ENCODE data around the gene DPP6.

The DPP6 gene

DNA sequence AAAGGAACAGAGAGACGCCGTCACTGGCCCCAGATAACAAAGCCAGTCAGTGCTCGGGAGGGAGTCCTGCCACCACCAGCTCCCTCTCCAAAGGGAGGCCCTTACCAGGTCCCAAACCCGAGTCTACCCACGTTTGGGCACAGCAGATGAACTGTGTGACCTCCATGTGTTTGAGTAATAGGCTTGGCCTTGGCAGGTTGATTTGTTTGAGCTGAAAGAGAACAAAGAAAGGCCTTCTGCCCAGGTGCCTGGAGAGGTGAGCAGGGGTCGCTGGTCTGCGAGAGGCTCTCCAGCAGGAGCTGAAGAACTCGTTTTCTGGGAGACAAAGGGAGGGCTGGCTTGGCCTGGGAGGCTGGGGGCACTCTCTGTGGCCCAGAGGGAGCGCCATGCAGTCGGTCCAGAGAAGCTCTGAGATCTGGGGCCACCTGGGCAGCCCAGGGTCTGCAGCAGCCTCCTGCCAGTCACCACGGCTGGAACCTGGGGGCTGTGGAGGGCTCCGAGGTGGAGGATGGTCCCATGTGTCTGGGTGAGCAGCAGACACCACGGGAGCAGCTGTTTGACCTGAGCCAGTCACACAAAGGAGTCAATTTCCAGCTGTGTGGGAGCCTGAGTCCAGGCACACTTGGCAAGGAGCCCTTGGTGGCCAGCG, 851.0 kb downstream of the DPP6 start:
- Histone ChIP-seq H3K4me3 (ENCODE audit: low read depth, low read length) (no peak overlapping the region), H3K27ac (ENCODE audit: low read depth, low read length) (no peak overlapping the region), H3K9ac (ENCODE audit: low read length) (no peak overlapping the region), H3K27me3 (ENCODE audit: control insufficient read depth, insufficient read depth, low read length) (no peaks in the 10 kb centered on the region), H3K9me3 (ENCODE audit: control insufficient read depth, insufficient read depth, low read depth, low read length) (peaks cover 25% of the 10 kb centered on the region; the same call in 1 of the 2 replicates), H3K36me3 (ENCODE audit: control insufficient read depth, insufficient read depth, low read length) (no peaks in the 10 kb centered on the region), H3K4me1 (ENCODE audit: control insufficient read depth, insufficient read depth, low read length) (no peaks in the 10 kb centered on the region)

DNA sequence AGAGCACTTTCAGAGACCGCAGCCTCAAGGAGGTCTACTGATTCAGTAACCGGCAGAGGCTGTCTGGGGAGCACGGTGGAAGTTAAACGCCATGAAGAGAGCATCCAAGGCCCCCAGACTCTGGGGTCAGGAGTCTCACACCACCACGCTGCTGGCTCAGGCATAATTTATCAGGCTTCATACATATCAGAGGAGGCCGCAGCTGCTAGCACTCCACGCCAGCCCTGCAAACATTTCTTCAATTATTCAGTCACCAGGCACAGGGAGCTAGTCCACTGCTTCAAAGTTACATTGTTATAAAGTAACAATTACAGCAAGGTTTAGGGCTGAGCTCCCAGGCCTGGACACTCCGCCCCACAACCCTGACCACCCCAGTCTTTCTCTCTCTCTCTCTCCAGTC, 852.9 kb downstream of the DPP6 start:
- H3K9ac ChIP-seq (ENCODE audit: low read length): no peak overlapping the region
- H3K9me3 ChIP-seq (ENCODE audit: control insufficient read depth, insufficient read depth, low read depth, low read length): peaks cover 36% of the 10 kb centered on the region
- H3K36me3 ChIP-seq (ENCODE audit: control insufficient read depth, insufficient read depth, low read length): no peaks in the 10 kb centered on the region
- no peak overlapping the region for H3K27ac ChIP-seq (ENCODE audit: low read depth, low read length)
- H3K4me1 ChIP-seq (ENCODE audit: control insufficient read depth, insufficient read depth, low read length): no peaks in the 10 kb centered on the region
- H3K4me3 ChIP-seq (ENCODE audit: low read depth, low read length): no peak overlapping the region
- H3K27me3 ChIP-seq (ENCODE audit: control insufficient read depth, insufficient read depth, low read length): 0 out of 2 replicates have a peak, but pooled peaks cover 4% of the 10 kb centered on the region

DNA sequence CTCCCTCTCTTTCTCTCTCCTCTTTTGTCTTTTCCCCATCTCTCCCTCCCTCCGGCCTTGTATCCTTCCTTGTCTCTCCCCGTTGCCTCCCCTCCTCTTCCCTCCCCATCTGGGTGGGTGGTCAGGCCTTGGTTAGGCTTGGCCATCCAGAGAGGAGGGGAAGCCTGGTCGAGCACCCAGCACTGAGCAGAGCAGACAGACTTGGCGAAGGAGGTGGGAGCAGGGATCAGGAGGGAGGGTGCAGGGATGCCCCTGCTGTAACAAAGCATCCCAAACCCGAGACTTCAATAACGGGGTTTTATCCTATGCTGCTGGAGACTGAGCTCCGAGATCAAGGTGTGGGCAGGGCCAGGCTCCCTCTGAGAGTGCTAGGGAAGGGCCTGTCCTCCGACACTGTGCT, 853.4 kb downstream of the DPP6 start:
- Histone ChIP-seq H3K4me1 (ENCODE audit: control insufficient read depth, insufficient read depth, low read length) (no peaks in the 10 kb centered on the region), H3K9ac (ENCODE audit: low read length) (no peak overlapping the region), H3K27ac (ENCODE audit: low read depth, low read length) (no peak overlapping the region), H3K4me3 (ENCODE audit: low read depth, low read length) (no peak overlapping the region), H3K27me3 (ENCODE audit: control insufficient read depth, insufficient read depth, low read length) (0 out of 2 replicates have a peak, but pooled peaks cover 4% of the 10 kb centered on the region), H3K9me3 (ENCODE audit: control insufficient read depth, insufficient read depth, low read depth, low read length) (peaks cover 41% of the 10 kb centered on the region), H3K36me3 (ENCODE audit: control insufficient read depth, insufficient read depth, low read length) (no peaks in the 10 kb centered on the region)

DNA sequence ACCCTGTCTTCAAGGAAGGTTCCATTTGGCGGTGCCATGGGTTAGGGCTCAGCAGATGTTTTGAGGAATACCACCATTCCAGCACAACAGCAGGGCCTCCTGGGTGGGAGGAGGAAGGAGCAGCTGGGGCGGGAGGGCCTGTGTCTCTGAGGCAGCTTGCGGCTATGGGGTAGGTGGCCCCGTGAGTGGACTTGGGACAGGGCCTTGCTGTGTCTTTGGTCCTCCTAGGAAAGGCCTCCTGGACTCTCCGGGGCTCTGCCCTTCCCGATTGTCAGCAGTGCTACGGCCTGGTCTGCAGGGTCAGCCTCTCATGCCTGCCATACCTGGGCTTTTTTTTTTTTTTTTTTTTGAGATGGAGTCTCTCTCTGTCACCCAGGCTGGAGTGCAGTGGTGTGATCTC, 854.0 kb downstream of the DPP6 start:
- Histone ChIP-seq H3K9ac (ENCODE audit: low read length) (no peak overlapping the region), H3K36me3 (ENCODE audit: control insufficient read depth, insufficient read depth, low read length) (no peaks in the 10 kb centered on the region), H3K4me1 (ENCODE audit: control insufficient read depth, insufficient read depth, low read length) (no peaks in the 10 kb centered on the region), H3K4me3 (ENCODE audit: low read depth, low read length) (no peak overlapping the region), H3K9me3 (ENCODE audit: control insufficient read depth, insufficient read depth, low read depth, low read length) (peaks cover 46% of the 10 kb centered on the region), H3K27ac (ENCODE audit: low read depth, low read length) (no peak overlapping the region), H3K27me3 (ENCODE audit: control insufficient read depth, insufficient read depth, low read length) (0 out of 2 replicates have a peak, but pooled peaks cover 4% of the 10 kb centered on the region)

DNA sequence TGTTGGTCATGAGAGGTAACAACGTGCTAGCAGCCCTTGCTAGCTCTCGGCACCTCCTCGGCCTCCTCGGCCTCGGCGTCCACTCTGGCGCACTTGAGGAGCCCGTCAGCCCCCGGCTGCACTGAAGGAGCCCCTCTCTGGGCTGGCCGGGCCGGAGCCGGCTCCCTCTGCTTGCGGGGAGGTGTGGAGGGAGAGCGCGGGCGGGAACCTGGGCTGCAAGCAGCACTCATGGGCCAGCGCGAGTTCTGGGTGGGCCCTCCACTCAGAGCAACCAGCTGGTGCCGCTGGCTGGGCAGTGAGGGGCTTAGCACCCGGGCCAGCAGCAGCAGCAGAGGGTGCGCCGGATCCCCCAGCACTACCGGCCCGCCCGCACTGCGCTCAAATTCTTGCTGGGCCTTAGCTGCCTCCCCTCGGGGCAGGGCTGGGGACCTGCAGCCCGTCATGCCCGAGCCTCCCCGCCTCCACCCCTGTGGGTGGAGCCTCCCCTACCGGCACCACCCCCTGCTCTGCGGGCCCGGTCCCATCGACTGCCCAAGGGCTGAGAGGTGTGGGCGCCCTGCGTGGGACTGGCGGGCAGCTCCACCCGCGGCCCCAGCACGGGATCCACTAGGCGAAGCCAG, 854.6 kb downstream of the DPP6 start:
- no peak overlapping the region for H3K4me3 ChIP-seq (ENCODE audit: low read depth, low read length)
- no peak overlapping the region for H3K9ac ChIP-seq (ENCODE audit: low read length)
- no peak overlapping the region for H3K27ac ChIP-seq (ENCODE audit: low read depth, low read length)
- peaks cover 52% of the 10 kb centered on the region for H3K9me3 ChIP-seq (ENCODE audit: control insufficient read depth, insufficient read depth, low read depth, low read length)
- no peaks in the 10 kb centered on the region for H3K36me3 ChIP-seq (ENCODE audit: control insufficient read depth, insufficient read depth, low read length)
- 0 out of 2 replicates have a peak, but pooled peaks cover 4% of the 10 kb centered on the region for H3K27me3 ChIP-seq (ENCODE audit: control insufficient read depth, insufficient read depth, low read length)
- no peaks in the 10 kb centered on the region for H3K4me1 ChIP-seq (ENCODE audit: control insufficient read depth, insufficient read depth, low read length)

DNA sequence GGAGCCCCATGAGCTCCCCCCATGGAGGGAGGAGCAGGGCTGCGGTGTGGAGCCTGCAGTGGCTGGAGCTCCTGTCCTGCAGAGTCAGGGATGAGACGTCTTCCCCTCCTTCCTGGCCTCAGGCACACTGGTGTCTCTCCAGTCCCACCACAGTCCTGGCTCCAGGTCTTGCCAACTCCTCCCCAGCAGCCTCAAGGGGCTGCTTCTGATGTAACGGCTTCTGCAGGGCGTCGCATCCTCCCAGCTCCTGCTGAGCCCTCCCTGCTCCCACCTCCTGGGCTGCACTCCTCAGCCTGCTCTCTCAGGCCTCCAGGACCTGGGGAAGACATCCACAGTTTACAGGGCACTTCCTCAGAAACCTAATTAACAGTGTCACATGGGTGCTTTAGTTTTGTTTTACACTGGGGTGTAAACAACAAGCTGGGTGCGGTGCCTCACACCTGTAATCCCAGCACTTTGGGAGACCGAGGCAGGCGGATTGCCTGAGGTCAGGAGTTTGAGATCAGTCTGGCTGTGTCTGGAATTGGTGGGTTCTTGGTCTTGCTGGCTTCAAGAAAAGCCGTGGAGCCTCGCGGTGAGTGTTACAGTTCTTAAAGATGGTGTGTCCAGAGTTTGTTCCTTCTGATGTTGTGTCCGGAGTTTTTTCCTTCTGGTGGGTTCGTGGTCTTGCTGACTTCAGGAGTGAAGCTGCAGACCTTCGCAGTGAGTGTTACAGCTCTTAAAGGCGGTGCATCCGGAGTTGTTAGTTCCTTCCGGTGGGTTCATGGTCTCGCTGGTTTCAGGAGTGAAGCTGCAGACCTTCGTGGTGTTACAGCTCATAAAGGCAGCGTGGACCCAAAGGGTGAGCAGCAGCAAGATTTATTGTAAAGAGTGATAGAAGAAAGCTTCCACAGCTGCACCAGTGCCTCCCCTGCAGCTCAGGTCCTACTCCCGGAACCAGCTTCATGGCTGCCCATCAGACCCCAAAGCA, 855.7 kb downstream of the DPP6 start:
- H3K9ac ChIP-seq (ENCODE audit: low read length): no peak overlapping the region
- no peaks in the 10 kb centered on the region for H3K4me1 ChIP-seq (ENCODE audit: control insufficient read depth, insufficient read depth, low read length)
- no peak overlapping the region for H3K27ac ChIP-seq (ENCODE audit: low read depth, low read length)
- no peaks in the 10 kb centered on the region for H3K36me3 ChIP-seq (ENCODE audit: control insufficient read depth, insufficient read depth, low read length)
- no peak overlapping the region for H3K4me3 ChIP-seq (ENCODE audit: low read depth, low read length)
- 0 out of 2 replicates have a peak, but pooled peaks cover 4% of the 10 kb centered on the region for H3K27me3 ChIP-seq (ENCODE audit: control insufficient read depth, insufficient read depth, low read length)
- peaks cover 52% of the 10 kb centered on the region for H3K9me3 ChIP-seq (ENCODE audit: control insufficient read depth, insufficient read depth, low read depth, low read length)

DNA sequence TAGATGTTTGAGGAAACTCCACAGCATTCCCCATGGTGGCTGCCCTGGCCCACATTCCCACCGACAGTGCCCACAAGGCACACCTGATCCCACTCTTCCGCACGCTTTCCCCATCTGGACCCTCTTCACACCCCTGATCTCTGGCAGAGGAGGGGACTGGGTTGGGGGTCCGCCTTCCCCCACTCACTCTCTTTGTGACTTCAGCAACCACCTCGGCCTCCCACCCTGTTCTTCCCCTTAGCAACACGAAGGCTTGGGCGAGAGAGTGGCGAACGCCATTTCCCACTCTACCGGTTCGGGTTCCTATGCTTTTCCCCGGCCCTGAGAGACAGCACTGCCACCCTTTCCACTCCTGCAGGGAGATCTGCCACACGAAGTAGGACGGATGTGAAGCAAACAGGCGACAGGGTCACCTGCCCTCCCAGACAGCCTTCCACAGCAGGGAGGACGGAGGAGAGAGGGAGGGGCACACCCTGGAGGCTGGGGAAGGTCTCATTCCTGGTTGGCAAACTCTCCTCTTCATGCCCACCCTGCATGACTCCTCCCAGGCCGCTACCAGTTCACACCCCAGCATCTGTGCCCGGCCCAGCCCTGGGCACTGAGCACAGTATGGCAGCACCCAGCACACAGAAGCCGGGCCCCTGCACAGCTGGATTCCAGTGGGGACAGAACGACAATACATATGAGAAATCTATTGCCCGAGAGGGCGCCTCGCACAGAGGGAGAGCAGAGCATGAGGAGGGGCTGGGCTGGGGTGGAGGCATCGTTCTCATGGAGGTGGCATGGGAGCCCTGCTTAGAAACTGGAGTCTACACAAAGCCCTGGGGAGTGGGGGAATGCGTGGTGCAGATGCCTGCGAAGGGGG, 857.3 kb downstream of the DPP6 start:
- no peak overlapping the region for H3K9ac ChIP-seq (ENCODE audit: low read length)
- H3K27me3 ChIP-seq (ENCODE audit: control insufficient read depth, insufficient read depth, low read length): peaks cover 10% of the 10 kb centered on the region
- no peaks in the 10 kb centered on the region for H3K36me3 ChIP-seq (ENCODE audit: control insufficient read depth, insufficient read depth, low read length)
- H3K9me3 ChIP-seq (ENCODE audit: control insufficient read depth, insufficient read depth, low read depth, low read length): peaks cover 52% of the 10 kb centered on the region
- peaks cover 3% of the 10 kb centered on the region; the same call in 1 of the 2 replicates for H3K4me1 ChIP-seq (ENCODE audit: control insufficient read depth, insufficient read depth, low read length)
- no peak overlapping the region for H3K4me3 ChIP-seq (ENCODE audit: low read depth, low read length)
- no peak overlapping the region for H3K27ac ChIP-seq (ENCODE audit: low read depth, low read length)

DNA sequence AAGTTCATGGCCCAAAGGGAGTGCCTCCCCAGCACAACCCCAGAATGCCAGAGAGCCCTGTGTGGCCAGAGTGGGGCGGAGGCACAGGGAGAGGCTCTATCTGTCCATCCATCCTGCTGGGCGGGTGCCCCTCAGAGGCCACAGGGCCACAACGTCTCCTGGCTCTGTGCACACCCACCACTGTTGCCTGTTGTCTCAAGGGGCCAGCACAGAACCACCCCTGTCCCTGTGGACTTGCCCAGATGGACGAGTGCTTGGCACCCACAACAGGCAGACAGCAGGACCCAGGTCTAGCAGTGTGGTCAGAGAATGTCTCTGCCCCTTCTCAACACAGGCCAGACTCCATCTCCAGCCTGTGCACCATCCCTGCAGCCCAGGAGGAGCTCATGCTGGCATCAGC, 857.9 kb downstream of the DPP6 start:
- Histone ChIP-seq H3K27me3 (ENCODE audit: control insufficient read depth, insufficient read depth, low read length) (peaks cover 15% of the 10 kb centered on the region), H3K9me3 (ENCODE audit: control insufficient read depth, insufficient read depth, low read depth, low read length) (peaks cover 52% of the 10 kb centered on the region), H3K36me3 (ENCODE audit: control insufficient read depth, insufficient read depth, low read length) (no peaks in the 10 kb centered on the region), H3K9ac (ENCODE audit: low read length) (no peak overlapping the region), H3K4me3 (ENCODE audit: low read depth, low read length) (no peak overlapping the region), H3K4me1 (ENCODE audit: control insufficient read depth, insufficient read depth, low read length) (peaks cover 3% of the 10 kb centered on the region; the same call in 1 of the 2 replicates), H3K27ac (ENCODE audit: low read depth, low read length) (no peak overlapping the region)

DNA sequence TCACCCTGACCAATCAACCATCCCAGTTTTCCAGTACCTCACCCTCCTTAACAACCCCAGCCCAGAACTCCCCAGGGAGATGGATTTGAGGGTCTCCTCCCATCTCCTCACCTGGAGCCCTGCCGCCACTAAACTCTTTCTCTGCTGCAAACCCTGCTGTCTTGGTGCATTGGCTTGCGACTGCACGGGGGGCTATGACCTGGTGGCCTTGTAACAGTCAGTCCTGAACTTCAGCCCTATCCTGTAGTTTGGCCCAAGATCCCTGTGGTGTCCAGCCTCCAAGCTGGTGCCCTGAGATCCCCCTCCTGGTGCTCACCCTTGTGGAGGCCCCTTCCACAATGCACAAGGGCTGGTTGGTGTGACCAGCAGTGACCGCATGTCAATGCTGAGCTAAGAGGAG, 858.8 kb downstream of the DPP6 start:
- no peaks in the 10 kb centered on the region for H3K36me3 ChIP-seq (ENCODE audit: control insufficient read depth, insufficient read depth, low read length)
- no peak overlapping the region for H3K9ac ChIP-seq (ENCODE audit: low read length)
- peaks cover 47% of the 10 kb centered on the region for H3K9me3 ChIP-seq (ENCODE audit: control insufficient read depth, insufficient read depth, low read depth, low read length)
- peaks cover 15% of the 10 kb centered on the region for H3K27me3 ChIP-seq (ENCODE audit: control insufficient read depth, insufficient read depth, low read length)
- no peak overlapping the region for H3K4me3 ChIP-seq (ENCODE audit: low read depth, low read length)
- no peak overlapping the region for H3K27ac ChIP-seq (ENCODE audit: low read depth, low read length)
- peaks cover 3% of the 10 kb centered on the region; the same call in 1 of the 2 replicates for H3K4me1 ChIP-seq (ENCODE audit: control insufficient read depth, insufficient read depth, low read length)

DNA sequence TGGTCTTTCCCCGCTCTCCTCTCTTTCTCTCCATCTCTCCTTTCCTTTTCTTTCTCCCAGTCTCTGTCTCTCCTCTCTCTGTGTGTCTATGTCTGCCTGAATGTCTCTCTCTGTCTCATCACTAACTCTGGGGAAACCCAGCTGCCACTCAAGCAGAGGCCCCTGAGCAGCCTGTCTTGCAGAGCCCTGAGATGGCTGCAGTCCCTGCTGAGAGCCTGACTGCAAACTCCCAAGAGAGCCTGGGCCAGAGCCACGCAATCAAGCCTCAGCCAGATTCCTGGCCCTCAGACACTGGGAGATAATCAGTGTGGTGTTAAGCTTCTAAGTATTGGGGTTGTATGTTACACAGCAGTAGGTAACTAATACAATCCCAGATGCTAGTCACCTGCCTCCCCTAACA, 859.2 kb downstream of the DPP6 start:
- Histone ChIP-seq H3K27ac (ENCODE audit: low read depth, low read length) (no peak overlapping the region), H3K9ac (ENCODE audit: low read length) (no peak overlapping the region), H3K4me1 (ENCODE audit: control insufficient read depth, insufficient read depth, low read length) (peaks cover 3% of the 10 kb centered on the region; the same call in 1 of the 2 replicates), H3K4me3 (ENCODE audit: low read depth, low read length) (no peak overlapping the region), H3K9me3 (ENCODE audit: control insufficient read depth, insufficient read depth, low read depth, low read length) (peaks cover 43% of the 10 kb centered on the region), H3K27me3 (ENCODE audit: control insufficient read depth, insufficient read depth, low read length) (peaks cover 15% of the 10 kb centered on the region), H3K36me3 (ENCODE audit: control insufficient read depth, insufficient read depth, low read length) (no peaks in the 10 kb centered on the region)
